ENCODE measurements around the gene RIOK2. TPM values are rescaled to one million over a fixed set of nuclear protein-coding genes. Genes with fewer than 3 reads are reported as not detected.

Gene RIOK2
- total RNA-seq, 6 experiments from 2014 or later: 37.4 to 48.7 (median 42.0) TPM

- no peaks in the 10 kb centered on the region for H3K27me3 Mint-ChIP-seq (ENCODE audit: insufficient read depth)
- no peak for TF ChIP-seq CTCF (IDR thresholded peaks at IDR 0.05)
- peak overlapping the region; percentile 47 for H3K27ac Mint-ChIP-seq
- H3K4me1 Mint-ChIP-seq (ENCODE audit: low read depth): peaks cover 23% of the 10 kb centered on the region; the same call in 1 of the 2 replicates
- H3K36me3 Mint-ChIP-seq (ENCODE audit: low read depth): peaks cover 5% of the 10 kb centered on the region; the same call in 1 of the 2 replicates
- no peaks in the 10 kb centered on the region for H3K9me3 Mint-ChIP-seq
- DNase-seq: no peak
- H3K4me3 Mint-ChIP-seq: no peak overlapping the region
These were observed 17.3 kb downstream of the RIOK2 start for GRCh38 chr5:97165726-97166125.

- H3K4me3 Mint-ChIP-seq: no peak overlapping the region
- peaks cover 8% of the 10 kb centered on the region for H3K36me3 Mint-ChIP-seq (ENCODE audit: low read depth)
- peak overlapping the region; percentile 33; the same call in 1 of the 2 replicates for H3K27ac Mint-ChIP-seq
- peaks cover 23% of the 10 kb centered on the region; the same call in 1 of the 2 replicates for H3K4me1 Mint-ChIP-seq (ENCODE audit: low read depth)
- H3K27me3 Mint-ChIP-seq (ENCODE audit: insufficient read depth): no peaks in the 10 kb centered on the region
- no peaks in the 10 kb centered on the region for H3K9me3 Mint-ChIP-seq
- TF ChIP-seq CTCF (IDR thresholded peaks at IDR 0.05): no peak
- peak; percentile 13 for DNase-seq
These were observed 18.2 kb downstream of the RIOK2 start for GRCh38 chr5:97164846-97165245.

- no peak overlapping the region for H3K4me3 Mint-ChIP-seq
- no peak overlapping the region for H3K27ac Mint-ChIP-seq
- H3K9me3 Mint-ChIP-seq: peaks cover 4% of the 10 kb centered on the region; the same call in 1 of the 2 replicates
- no peaks in the 10 kb centered on the region for H3K27me3 Mint-ChIP-seq (ENCODE audit: insufficient read depth)
- no peak for TF ChIP-seq CTCF (IDR thresholded peaks at IDR 0.05)
- peaks cover 15% of the 10 kb centered on the region for H3K36me3 Mint-ChIP-seq (ENCODE audit: low read depth)
- no peak for DNase-seq
- peaks cover 23% of the 10 kb centered on the region; the same call in 1 of the 2 replicates for H3K4me1 Mint-ChIP-seq (ENCODE audit: low read depth)
These were observed 19.2 kb downstream of the RIOK2 start for GRCh38 chr5:97163790-97164285.

- Mint-ChIP-seq H3K27me3 (ENCODE audit: insufficient read depth) (peaks cover 3% of the 10 kb centered on the region; the same call in 1 of the 2 replicates), H3K4me1 (ENCODE audit: low read depth) (peaks cover 23% of the 10 kb centered on the region; the same call in 1 of the 2 replicates), H3K9me3 (peaks cover 9% of the 10 kb centered on the region; the same call in 1 of the 2 replicates), H3K36me3 (ENCODE audit: low read depth) (peaks cover 20% of the 10 kb centered on the region), H3K27ac (no peak overlapping the region), H3K4me3 (no peak overlapping the region)
- peak; percentile 23 for DNase-seq
- TF ChIP-seq CTCF (IDR thresholded peaks at IDR 0.05): peak; percentile 89
These were observed 19.7 kb downstream of the RIOK2 start for GRCh38 chr5:97163360-97163764.

- H3K9me3 Mint-ChIP-seq: peaks cover 18% of the 10 kb centered on the region
- H3K4me3 Mint-ChIP-seq: no peak overlapping the region
- H3K4me1 Mint-ChIP-seq (ENCODE audit: low read depth): peaks cover 18% of the 10 kb centered on the region; the same call in 1 of the 2 replicates
- peaks cover 29% of the 10 kb centered on the region for H3K36me3 Mint-ChIP-seq (ENCODE audit: low read depth)
- peaks cover 4% of the 10 kb centered on the region; the same call in 1 of the 2 replicates for H3K27me3 Mint-ChIP-seq (ENCODE audit: insufficient read depth)
- TF ChIP-seq CTCF (IDR thresholded peaks at IDR 0.05): peak; percentile 93
- H3K27ac Mint-ChIP-seq: no peak overlapping the region
- DNase-seq: peak; percentile 43
These were observed 21.0 kb downstream of the RIOK2 start for GRCh38 chr5:97162045-97162444.

Data from HFFc6 (cell line).